ENCODE results near the gene FARSB. TPM values are rescaled to one million over a fixed set of nuclear protein-coding genes. Genes with fewer than 3 reads are reported as not detected.
"Not testable (repeated sequence)": the region's sequence is repeated elsewhere in the genome, so short reads cannot be mapped to it uniquely, and the experiment has no call there.

FARSB gene
- total RNA-seq (17.1 TPM), polyA plus RNA-seq (15.1 TPM)

DNA sequence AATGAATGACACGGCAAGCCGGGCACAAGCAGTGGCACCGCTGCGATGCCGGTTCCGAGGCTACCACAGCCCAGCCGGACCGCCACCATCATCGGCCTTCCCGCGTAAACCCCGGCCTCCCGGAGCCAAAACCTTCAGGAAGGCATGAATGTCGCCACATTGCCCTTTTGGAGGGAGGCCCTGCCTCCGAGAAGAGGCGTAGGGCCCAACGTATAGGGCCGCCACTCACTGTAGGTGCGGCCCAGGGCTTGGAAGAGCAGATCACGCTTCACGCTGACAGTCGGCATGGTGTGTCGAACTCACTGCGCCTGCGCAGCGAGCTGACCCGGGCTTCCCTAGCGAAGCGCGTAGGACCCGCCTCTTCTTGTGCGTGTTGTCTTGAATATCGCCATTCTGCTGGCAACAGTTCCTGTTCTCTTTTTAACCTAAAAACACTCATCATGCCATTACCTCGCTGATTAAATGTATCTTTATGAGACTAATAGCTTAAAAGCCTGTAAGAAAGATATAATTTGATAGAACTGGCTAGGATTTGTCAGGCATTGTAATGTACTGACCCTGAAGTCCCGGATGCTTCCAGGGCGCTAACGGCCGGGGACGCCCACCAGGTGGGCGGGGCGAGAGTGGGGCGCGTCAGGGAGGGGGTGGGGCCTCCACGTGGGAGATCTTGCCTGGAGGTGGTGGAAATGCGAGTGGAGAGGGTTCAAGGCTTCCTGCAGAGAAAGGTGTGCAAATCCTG, at the start of gene FARSB:
TSS of gene FARSB (minus strand) at position 306 of the 739 bp plus-strand sequence. CDS start at position 287, 19 bp downstream.
- DNase-seq (ENCODE audit: extremely low spot score) = peak; percentile 92
- no peaks in the 10 kb centered on the region for H3K36me3 ChIP-seq (ENCODE audit: insufficient read depth)
- under 1% methylated on average over 45 of the region's 45 CpGs for WGBS
- no peaks in the 10 kb centered on the region for H3K4me1 ChIP-seq (ENCODE audit: insufficient read depth)
- H3K4me3 ChIP-seq (ENCODE audit: low read depth, low read length) = peak within 1 kb of the TSS; percentile 78
- peak within 1 kb of the TSS; percentile 71 for H3K27ac ChIP-seq (ENCODE audit: low read depth)

DNA sequence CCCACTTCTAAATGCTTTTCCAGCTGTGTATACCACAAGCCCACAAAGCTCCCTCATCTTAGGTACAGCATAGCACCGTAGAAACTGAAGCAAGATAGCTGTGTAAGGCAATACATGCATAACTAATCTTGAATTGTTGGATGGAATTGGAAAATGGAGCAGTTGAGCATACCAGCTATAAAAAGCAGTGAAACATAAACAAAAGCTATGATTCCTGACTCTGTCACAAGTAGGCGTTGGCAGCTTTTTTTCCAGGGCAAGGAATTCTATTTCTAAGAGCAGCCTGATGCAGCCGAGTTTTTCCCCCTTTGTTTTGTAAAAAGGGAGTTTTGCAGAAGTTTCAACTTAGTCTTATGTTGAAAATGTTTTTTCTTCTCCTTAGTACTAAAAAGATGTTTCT, 48.0 kb upstream of the FARSB start:
- Histone ChIP-seq H3K4me1 (ENCODE audit: insufficient read depth) (no peaks in the 10 kb centered on the region), H3K27ac (ENCODE audit: low read depth) (no peak overlapping the region), H3K36me3 (ENCODE audit: insufficient read depth) (no peaks in the 10 kb centered on the region), H3K4me3 (ENCODE audit: low read depth, low read length) (no peak overlapping the region)
- DNase-seq (ENCODE audit: extremely low spot score) = no peak
- WGBS = 33% methylated on average over 3 of the region's 3 CpGs

DNA sequence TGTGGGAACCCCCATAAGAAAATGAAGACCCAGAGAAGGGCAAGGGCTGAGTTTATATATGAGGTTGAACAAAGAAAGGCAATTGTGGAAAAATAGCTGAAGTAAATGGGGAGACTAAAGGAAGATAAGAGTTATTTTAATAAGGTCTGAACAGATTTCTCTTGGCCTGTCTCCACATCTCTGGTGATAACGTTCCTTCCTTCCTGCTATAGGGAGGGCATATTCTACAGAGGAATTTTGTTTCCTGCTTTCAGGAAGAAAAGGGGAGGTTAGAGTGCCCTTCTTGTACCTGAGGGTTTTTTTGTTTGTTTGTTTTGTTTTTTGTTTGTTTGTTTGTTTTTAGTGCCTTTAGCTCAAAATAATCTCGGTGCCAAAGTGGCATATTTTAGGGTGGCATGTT, 47.2 kb upstream of the FARSB start:
- DNase-seq (ENCODE audit: extremely low spot score) = no peak
- H3K4me1 ChIP-seq (ENCODE audit: insufficient read depth) = no peaks in the 10 kb centered on the region
- H3K36me3 ChIP-seq (ENCODE audit: insufficient read depth) = no peaks in the 10 kb centered on the region
- no peak overlapping the region for H3K27ac ChIP-seq (ENCODE audit: low read depth)
- no peak overlapping the region for H3K4me3 ChIP-seq (ENCODE audit: low read depth, low read length)
- 35% methylated on average over 2 of the region's 2 CpGs for WGBS

DNA sequence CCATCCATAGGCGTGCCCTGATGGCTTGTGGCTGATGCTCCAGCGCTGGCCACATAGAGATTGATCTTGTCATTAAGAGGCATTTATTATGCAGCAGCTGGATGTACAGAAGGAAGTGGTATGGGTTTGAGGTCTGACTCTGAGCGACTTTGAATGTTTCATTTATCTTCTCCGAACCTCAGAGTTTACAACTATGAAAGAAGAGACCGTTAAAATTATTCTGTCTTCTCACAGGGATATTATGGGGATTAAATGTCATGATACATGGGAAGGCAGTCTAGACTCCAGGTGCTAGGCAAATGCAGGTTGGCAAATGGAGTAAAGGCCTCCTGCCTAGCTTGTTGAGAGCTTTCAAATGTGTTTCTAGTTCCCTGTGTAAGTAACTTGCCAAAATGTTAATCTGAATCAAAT, 45.8 kb upstream of the FARSB start:
- 43% methylated on average over 5 of the region's 5 CpGs for WGBS
- no peak for DNase-seq (ENCODE audit: extremely low spot score)

DNA sequence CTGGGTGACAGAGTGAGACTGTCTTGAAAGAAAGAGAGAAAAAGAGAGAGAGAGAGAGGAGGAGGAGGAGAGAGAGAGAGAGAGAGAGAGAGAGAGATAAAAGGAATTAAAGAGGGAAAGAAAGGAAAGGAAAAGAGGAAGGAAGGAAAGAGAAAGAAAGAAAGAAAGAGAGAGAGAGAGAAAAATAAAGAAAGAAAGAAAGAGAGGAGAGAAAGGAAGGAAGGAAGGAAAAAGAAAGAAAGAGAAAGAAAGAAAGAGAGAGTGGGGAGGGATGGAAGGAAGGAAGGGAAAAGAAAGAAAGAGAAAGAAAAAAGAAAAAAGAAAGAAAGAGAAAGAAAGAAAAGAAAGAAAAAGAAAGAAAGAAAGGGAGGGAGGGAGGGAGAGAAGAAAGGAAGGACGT, 45.3 kb upstream of the FARSB start:
- DNase-seq (ENCODE audit: extremely low spot score) = no peak
- Histone ChIP-seq H3K36me3 (ENCODE audit: insufficient read depth) (no peaks in the 10 kb centered on the region), H3K27ac (ENCODE audit: low read depth) (no peak overlapping the region), H3K4me1 (ENCODE audit: insufficient read depth) (no peaks in the 10 kb centered on the region), H3K4me3 (ENCODE audit: low read depth, low read length) (no peak overlapping the region)
- 29% methylated on average over 1 of the region's 1 CpG for WGBS

More for the DNA sequence above, 45.8 kb upstream of the FARSB start:
- Histone ChIP-seq H3K36me3 (ENCODE audit: insufficient read depth) (no peaks in the 10 kb centered on the region), H3K4me1 (ENCODE audit: insufficient read depth) (no peaks in the 10 kb centered on the region), H3K27ac (ENCODE audit: low read depth) (no peak overlapping the region), H3K4me3 (ENCODE audit: low read depth, low read length) (no peak overlapping the region)

DNA sequence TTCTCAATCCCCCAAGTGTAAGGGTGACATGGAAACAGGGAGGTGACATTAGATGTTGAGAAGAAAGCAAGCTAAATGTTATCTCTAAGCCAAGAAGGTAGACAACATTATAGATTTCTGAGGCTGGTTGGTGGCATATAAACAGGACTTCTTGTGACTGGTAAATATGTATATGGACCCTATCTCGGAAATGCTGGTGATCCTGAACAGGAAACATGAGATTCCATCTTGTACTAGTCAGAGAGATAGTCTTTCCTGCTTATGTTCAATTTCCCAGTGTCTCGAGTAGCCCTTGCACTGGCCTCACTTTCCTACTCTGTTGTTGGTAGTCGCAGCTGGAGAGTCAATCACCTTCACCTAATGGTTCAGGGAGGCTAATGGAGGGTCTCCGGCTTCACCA, 42.4 kb upstream of the FARSB start:
- no peak overlapping the region for H3K27ac ChIP-seq (ENCODE audit: low read depth)
- DNase-seq (ENCODE audit: extremely low spot score) = no peak
- no peak overlapping the region for H3K4me3 ChIP-seq (ENCODE audit: low read depth, low read length)
- no peaks in the 10 kb centered on the region for H3K4me1 ChIP-seq (ENCODE audit: insufficient read depth)
- 88% methylated on average over 4 of the region's 4 CpGs for WGBS
- H3K36me3 ChIP-seq (ENCODE audit: insufficient read depth) = no peaks in the 10 kb centered on the region

DNA sequence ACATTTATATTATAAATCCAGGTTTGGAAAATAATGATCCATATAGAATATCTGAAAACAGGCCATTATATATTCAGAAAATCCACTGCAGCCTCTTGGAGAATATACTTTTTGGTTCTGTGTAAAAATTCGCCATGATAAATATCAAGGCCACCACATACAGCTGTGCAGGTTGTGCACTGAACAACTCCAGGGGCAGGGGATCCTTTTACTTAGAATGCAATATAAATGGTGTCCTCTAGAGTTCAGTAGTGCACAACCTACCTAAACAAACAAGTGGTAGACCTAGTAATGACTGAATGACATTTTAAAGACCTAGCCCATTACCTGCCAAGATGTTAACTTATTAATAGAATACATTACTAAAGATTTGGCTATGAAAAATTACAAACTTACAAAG, 37.9 kb upstream of the FARSB start:
- no peak for DNase-seq (ENCODE audit: extremely low spot score)
- Histone ChIP-seq H3K4me1 (ENCODE audit: insufficient read depth) (no peaks in the 10 kb centered on the region), H3K36me3 (ENCODE audit: insufficient read depth) (no peaks in the 10 kb centered on the region), H3K4me3 (ENCODE audit: low read depth, low read length) (no peak overlapping the region), H3K27ac (ENCODE audit: low read depth) (no peak overlapping the region)
- WGBS = 93% methylated on average over 1 of the region's 1 CpG

DNA sequence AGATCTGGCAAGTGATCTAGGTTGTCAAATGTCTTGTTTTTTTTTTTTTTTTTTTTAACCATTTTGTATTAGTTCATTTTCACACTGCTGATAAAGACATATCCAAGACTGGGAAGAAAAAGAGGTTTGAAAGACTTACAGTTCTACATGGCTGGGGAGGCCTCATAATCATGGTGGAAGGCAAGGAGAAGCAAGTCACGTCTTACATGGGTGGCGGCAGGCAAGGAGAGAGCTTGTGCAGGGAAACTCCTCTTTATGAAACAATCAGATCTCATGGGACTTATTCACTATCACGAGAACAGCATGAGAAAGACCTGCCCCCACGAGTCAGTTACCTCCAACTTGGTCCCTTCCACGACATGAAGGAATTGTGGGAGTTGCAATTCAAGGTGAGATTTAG, 37.5 kb upstream of the FARSB start:
- not testable (repeated sequence) for H3K4me3 ChIP-seq (ENCODE audit: low read depth, low read length); H3K36me3 ChIP-seq (ENCODE audit: insufficient read depth); DNase-seq (ENCODE audit: extremely low spot score); H3K4me1 ChIP-seq (ENCODE audit: insufficient read depth); H3K27ac ChIP-seq (ENCODE audit: low read depth)
- 91% methylated on average over 5 of the region's 5 CpGs for WGBS

DNA sequence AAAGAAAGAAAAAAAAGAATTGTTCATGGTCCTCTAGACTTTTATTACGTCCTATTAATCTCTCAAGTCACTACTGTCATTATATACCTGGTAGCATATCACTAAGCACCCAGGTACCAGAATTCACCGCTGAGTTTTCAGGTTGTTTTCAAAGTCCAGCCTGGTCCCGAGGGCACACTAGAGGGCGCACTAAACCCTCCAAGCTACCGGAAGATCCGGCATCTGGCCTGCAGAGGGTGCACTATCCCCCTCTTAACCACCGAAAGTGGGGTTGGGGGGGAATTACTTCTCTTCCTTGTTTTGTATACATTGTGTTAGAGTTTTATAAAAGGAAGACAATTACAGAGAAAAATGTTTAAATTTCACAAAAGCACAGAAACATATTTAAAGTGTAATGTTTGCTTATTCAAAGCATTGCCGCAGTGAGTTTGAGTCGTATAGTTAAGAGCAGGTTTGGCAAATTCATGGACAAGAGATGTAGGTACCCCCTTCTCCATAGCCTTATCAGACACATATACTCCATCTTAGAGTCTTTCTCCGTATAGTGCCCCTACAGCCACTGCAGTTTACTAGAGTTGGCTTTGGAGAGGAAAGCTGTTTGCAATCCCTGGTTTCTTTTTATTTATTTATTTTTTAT, 34.8 kb upstream of the FARSB start:
- Histone ChIP-seq H3K36me3 (ENCODE audit: insufficient read depth) (no peaks in the 10 kb centered on the region), H3K4me1 (ENCODE audit: insufficient read depth) (no peaks in the 10 kb centered on the region), H3K27ac (ENCODE audit: low read depth) (no peak overlapping the region), H3K4me3 (ENCODE audit: low read depth, low read length) (no peak overlapping the region)
- whole genome bisulfite sequencing = 30% methylated on average over 10 of the region's 10 CpGs
- DNase-seq (ENCODE audit: extremely low spot score) = no peak

DNA sequence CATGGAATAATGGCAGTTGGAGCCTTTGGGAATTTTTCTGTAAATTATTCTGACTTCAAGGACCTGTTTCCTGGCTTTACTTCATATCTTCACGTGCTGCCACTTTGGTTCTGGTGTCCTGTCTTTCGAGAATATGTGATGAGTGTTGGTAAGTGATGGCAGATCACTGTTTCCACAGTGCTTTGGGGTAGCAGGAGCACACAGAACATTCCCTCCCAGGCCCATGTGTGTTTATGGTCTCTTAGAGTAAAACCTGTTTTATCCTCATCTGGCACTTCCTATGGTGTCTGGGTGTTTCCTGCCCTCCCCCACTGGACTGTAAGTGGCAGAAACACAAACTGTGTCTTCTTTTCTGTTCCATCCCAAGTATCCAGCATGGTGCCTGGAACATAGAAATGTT, 33.4 kb upstream of the FARSB start:
- H3K4me3 ChIP-seq (ENCODE audit: low read depth, low read length) = no peak overlapping the region
- no peaks in the 10 kb centered on the region for H3K36me3 ChIP-seq (ENCODE audit: insufficient read depth)
- no peak overlapping the region for H3K27ac ChIP-seq (ENCODE audit: low read depth)
- no peaks in the 10 kb centered on the region for H3K4me1 ChIP-seq (ENCODE audit: insufficient read depth)
- no peak for DNase-seq (ENCODE audit: extremely low spot score)
- 61% methylated on average over 2 of the region's 2 CpGs for WGBS

DNA sequence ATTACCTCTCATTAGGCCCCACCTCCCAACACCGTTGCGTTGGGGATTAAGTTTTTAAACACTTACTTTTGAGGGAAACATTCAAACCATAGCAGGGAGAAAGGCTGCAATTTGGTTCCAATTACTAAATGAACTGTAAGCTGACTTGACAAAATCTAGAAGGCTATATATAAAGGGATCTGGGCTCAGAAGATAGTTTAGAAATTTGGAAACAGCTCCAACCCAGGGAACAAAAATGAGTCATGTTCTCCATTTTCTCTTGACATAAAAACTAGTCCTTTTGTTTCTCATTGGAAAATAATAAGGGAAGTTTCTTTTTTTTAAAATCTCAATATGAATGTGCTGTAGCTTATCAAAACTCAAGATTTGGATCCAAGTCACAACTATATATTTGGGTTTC, 33.0 kb upstream of the FARSB start:
- no peak overlapping the region for H3K4me3 ChIP-seq (ENCODE audit: low read depth, low read length)
- no peaks in the 10 kb centered on the region for H3K36me3 ChIP-seq (ENCODE audit: insufficient read depth)
- 49% methylated on average over 2 of the region's 2 CpGs for WGBS
- H3K27ac ChIP-seq (ENCODE audit: low read depth) = no peak overlapping the region
- DNase-seq (ENCODE audit: extremely low spot score) = no peak
- H3K4me1 ChIP-seq (ENCODE audit: insufficient read depth) = no peaks in the 10 kb centered on the region

DNA sequence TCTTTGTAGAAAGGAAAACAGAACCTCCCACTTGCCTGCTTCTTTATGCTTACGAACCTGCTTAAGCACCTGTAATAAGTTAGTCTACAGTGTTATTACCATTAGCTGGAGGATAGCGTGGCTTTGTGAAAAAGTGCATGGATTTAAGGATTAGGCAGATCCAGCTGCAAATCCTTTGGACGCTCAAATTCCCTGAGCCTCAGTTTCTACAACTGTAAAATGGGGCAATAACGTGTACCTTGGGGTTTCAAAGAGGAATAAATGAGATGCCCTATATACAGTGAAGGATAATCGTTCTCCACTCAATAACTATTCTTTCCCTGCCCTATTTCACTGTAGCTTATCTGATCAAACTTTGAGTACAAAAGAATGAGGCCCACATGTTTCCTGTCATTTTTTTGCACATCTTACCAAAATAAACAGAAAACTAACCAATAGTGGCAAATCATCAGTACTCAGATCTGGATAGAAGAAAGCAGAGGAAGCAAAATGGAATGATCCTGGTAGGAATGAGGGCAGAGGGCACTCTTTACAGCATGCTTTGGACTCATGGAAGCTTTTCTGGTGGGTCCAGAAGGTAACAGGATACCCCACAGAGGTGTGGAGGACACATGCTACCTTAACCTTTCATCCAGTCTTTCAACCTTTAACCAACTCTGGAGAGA, 30.3 kb upstream of the FARSB start:
- Histone ChIP-seq H3K27ac (ENCODE audit: low read depth) (no peak overlapping the region), H3K4me3 (ENCODE audit: low read depth, low read length) (no peak overlapping the region), H3K36me3 (ENCODE audit: insufficient read depth) (no peaks in the 10 kb centered on the region), H3K4me1 (ENCODE audit: insufficient read depth) (no peaks in the 10 kb centered on the region)
- WGBS = 72% methylated on average over 5 of the region's 5 CpGs
- no peak for DNase-seq (ENCODE audit: extremely low spot score)

DNA sequence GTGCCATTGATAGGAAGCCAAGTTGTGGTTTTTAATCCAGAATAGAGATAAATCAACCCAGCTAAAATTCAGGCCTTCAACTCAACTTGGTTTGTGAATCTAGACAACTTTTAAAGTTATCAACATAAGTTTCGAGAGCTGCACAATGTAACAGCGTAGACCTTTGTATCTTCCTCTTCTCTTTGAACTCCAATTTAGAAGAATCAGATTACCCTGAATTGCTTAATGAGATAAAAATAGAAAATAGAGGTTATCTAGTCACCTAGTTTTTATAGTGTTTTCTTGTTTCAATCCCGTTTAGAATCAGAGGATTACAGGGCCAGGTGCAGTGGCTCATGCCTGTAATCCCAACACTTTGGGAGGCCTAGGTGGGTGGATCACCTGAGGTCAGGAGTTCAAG, 27.9 kb upstream of the FARSB start:
- H3K36me3 ChIP-seq (ENCODE audit: insufficient read depth) = no peaks in the 10 kb centered on the region
- H3K4me1 ChIP-seq (ENCODE audit: insufficient read depth) = no peaks in the 10 kb centered on the region
- no peak overlapping the region for H3K27ac ChIP-seq (ENCODE audit: low read depth)
- 78% methylated on average over 3 of the region's 3 CpGs for WGBS
- DNase-seq (ENCODE audit: extremely low spot score) = no peak
- H3K4me3 ChIP-seq (ENCODE audit: low read depth, low read length) = no peak overlapping the region

DNA sequence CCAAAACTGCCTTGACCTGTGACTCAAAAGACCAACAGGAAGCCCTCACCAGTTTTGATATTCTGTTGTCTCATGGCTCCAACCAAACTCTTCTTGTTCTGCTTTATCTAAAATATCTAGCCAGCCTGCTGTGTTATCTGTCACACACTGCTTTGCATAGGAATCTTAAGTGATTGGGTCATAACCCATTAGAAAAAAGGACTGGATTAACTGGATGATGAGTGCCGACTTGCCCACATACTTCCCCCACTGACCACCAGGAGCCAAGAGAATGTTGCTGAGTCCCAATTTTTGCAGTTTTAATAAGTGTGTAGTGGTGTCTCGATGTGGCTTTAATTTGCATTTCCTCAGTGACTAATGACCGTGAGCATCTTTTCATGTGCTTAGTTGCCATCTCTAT, 22.1 kb upstream of the FARSB start:
- Histone ChIP-seq H3K4me3 (ENCODE audit: low read depth, low read length) (no peak overlapping the region), H3K27ac (ENCODE audit: low read depth) (no peak overlapping the region), H3K4me1 (ENCODE audit: insufficient read depth) (no peaks in the 10 kb centered on the region), H3K36me3 (ENCODE audit: insufficient read depth) (no peaks in the 10 kb centered on the region)
- no peak for DNase-seq (ENCODE audit: extremely low spot score)
- 65% methylated on average over 3 of the region's 3 CpGs for WGBS
